Neural progenitor cell (in vitro differentiated cells): ENCODE data around the gene MPZL1. TPM values are rescaled to one million over a fixed set of nuclear protein-coding genes. Genes with fewer than 3 reads are reported as not detected.

ENCODE experiments used
- DNase-seq: peaks from one replicate; pipeline ENCODE4 v3.0.0-alpha.2; 2016; ENCODE audit warnings: low spot score
- H2AFZ ChIP-seq: fragments of 200-600 bp; sonication (generic); replicated peaks from 2 replicates; pipeline ENCODE4 v1.6.1; 2016; ENCODE audit warnings: antibody characterized with exemption
- H3F3A ChIP-seq: fragments of 200-600 bp; sonication (generic); 2 replicates; pipeline ENCODE4 v1.6.1; 2016; ENCODE audit warnings: antibody characterized with exemption, low read depth
- H3K27ac ChIP-seq: fragments of 200-600 bp; sonication (generic); 2 replicates; pipeline ENCODE4 v1.5.1; 2016; ENCODE audit warnings: mild to moderate bottlenecking
- H3K27me3 ChIP-seq: fragments of 200-600 bp; sonication (generic); 2 replicates; pipeline ENCODE4 v1.6.1; 2016; ENCODE audit warnings: mild to moderate bottlenecking, moderate library complexity
- H3K36me3 ChIP-seq: fragments of 200-600 bp; sonication (generic); 2 replicates; pipeline ENCODE4 v1.5.1; 2016
- H3K4me1 ChIP-seq: fragments of 200-600 bp; sonication (generic); 2 replicates; pipeline ENCODE4 v1.6.1; 2016; ENCODE audit warnings: mixed run types
- H3K4me2 ChIP-seq: fragments of 200-600 bp; sonication (generic); 2 replicates; pipeline ENCODE4 v1.6.1; 2016
- H3K4me3 ChIP-seq: fragments of 200-600 bp; sonication (generic); 2 replicates; pipeline ENCODE4 v1.5.1; 2016
- H3K79me2 ChIP-seq: fragments of 200-600 bp; sonication (generic); 2 replicates; pipeline ENCODE4 v1.6.1; 2016; ENCODE audit warnings: low read depth
- H3K9ac ChIP-seq: fragments of 200-600 bp; sonication (generic); 2 replicates; pipeline ENCODE4 v1.6.1; 2016
- H3K9me3 ChIP-seq: fragments of 200-600 bp; sonication (generic); 2 replicates; pipeline ENCODE4 v1.5.1; 2016; ENCODE audit warnings: low read depth
- H4K20me1 ChIP-seq: fragments of 200-600 bp; sonication (generic); 2 replicates; pipeline ENCODE4 v1.6.1; 2016; ENCODE audit warnings: low read depth
- H3K27ac Mint-ChIP-seq: 3 replicates; pipeline ENCODE4 v1.8.0; 2021; ENCODE audit warnings: mixed read lengths
- H3K27me3 Mint-ChIP-seq: 2 replicates; pipeline ENCODE4 v1.8.0; 2022; ENCODE audit warnings: low read depth, mild to moderate bottlenecking, inconsistent platforms, moderate library complexity, mixed read lengths; ENCODE audit not compliant: insufficient read depth
- H3K36me3 Mint-ChIP-seq: 3 replicates; pipeline ENCODE4 v1.8.0; 2021; ENCODE audit warnings: mixed read lengths
- H3K4me1 Mint-ChIP-seq: 3 replicates; pipeline ENCODE4 v1.8.0; 2021; ENCODE audit warnings: mixed read lengths
- H3K4me3 Mint-ChIP-seq: 3 replicates; pipeline ENCODE4 v1.8.0; 2021; ENCODE audit warnings: mild to moderate bottlenecking, moderate library complexity, mixed read lengths
- H3K9me3 Mint-ChIP-seq: 3 replicates; pipeline ENCODE4 v1.8.0; 2020; ENCODE audit warnings: mixed read lengths
- EZH2 ChIP-seq: fragments of 200-600 bp; sonication (generic); IDR thresholded peaks from 2 replicates; pipeline ENCODE4 v1.6.1; 2017; ENCODE audit warnings: antibody characterized with exemption, mild to moderate bottlenecking, moderate library complexity
- EZH2phosphoT487 ChIP-seq: fragments of 200-600 bp; sonication (generic); IDR thresholded peaks from 2 replicates; pipeline ENCODE4 v1.6.1; 2017; ENCODE audit warnings: antibody characterized with exemption
- total RNA-seq: library from RNA; depleted of rRNA; stranded (reverse); fragments of >200 nt; gene quantifications from 2 replicates; pipeline ENCODE4 v1.2.3, GENCODE V29; 2015; ENCODE audit warnings: low replicate concordance
- TF ChIP-seq, protein P1 (sequence below): fragments of 200-600 bp; sonication (generic); IDR thresholded peaks from 2 replicates; pipeline ENCODE4 v1.5.1; 2017; ENCODE audit warnings: antibody characterized with exemption, mild to moderate bottlenecking

MPZL1 gene
- total RNA-seq, 1 donor from 2014 or later = 125 TPM

DNA sequence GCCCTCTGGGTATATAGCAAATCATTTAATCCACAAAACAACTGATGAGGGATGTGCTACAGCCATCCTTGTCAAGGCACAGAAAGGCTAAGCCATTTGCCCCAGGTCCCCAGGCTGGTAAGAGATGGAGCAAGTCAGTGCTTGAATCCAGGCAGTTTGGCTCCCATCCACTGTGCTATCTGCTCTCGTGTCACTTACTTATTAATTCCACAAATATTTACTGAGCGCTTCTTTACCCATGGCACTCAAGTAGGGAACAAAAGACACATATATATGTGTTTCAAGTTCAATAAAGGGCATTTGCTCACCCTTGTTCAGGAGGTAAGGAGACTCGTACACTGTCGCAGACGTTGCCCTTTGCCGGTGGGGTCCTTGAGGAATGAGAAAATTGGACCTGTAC, 38.6 kb upstream of the MPZL1 start:
- peak overlapping the region; percentile 78 for H3K27ac Mint-ChIP-seq
- no peaks in the 10 kb centered on the region for H3K79me2 ChIP-seq
- no peaks in the 10 kb centered on the region for H4K20me1 ChIP-seq
- peaks cover 19% of the 10 kb centered on the region for H3F3A ChIP-seq
- H3K4me1 ChIP-seq = peaks cover 18% of the 10 kb centered on the region
- TF ChIP-seq EZH2 (no peak), EZH2phosphoT487 (no peak)
- TF ChIP-seq, protein P1, sequence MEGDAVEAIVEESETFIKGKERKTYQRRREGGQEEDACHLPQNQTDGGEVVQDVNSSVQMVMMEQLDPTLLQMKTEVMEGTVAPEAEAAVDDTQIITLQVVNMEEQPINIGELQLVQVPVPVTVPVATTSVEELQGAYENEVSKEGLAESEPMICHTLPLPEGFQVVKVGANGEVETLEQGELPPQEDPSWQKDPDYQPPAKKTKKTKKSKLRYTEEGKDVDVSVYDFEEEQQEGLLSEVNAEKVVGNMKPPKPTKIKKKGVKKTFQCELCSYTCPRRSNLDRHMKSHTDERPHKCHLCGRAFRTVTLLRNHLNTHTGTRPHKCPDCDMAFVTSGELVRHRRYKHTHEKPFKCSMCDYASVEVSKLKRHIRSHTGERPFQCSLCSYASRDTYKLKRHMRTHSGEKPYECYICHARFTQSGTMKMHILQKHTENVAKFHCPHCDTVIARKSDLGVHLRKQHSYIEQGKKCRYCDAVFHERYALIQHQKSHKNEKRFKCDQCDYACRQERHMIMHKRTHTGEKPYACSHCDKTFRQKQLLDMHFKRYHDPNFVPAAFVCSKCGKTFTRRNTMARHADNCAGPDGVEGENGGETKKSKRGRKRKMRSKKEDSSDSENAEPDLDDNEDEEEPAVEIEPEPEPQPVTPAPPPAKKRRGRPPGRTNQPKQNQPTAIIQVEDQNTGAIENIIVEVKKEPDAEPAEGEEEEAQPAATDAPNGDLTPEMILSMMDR = no peak
- H3K4me3 Mint-ChIP-seq = no peak overlapping the region
- no peaks in the 10 kb centered on the region for H3K36me3 Mint-ChIP-seq
- H2AFZ ChIP-seq = peak overlapping the region; percentile 92
- peak overlapping the region; percentile 39 for H3K4me2 ChIP-seq
- no peak overlapping the region for H3K4me3 ChIP-seq
- H3K9me3 Mint-ChIP-seq = no peaks in the 10 kb centered on the region
- H3K27me3 ChIP-seq = no peaks in the 10 kb centered on the region
- no peaks in the 10 kb centered on the region for H3K9me3 ChIP-seq
- no peaks in the 10 kb centered on the region for H3K36me3 ChIP-seq
- H3K4me1 Mint-ChIP-seq = peaks cover 23% of the 10 kb centered on the region
- DNase-seq = no peak
- H3K9ac ChIP-seq = no peak overlapping the region
- no peak overlapping the region for H3K27ac ChIP-seq
- peaks cover 12% of the 10 kb centered on the region for H3K27me3 Mint-ChIP-seq

DNA sequence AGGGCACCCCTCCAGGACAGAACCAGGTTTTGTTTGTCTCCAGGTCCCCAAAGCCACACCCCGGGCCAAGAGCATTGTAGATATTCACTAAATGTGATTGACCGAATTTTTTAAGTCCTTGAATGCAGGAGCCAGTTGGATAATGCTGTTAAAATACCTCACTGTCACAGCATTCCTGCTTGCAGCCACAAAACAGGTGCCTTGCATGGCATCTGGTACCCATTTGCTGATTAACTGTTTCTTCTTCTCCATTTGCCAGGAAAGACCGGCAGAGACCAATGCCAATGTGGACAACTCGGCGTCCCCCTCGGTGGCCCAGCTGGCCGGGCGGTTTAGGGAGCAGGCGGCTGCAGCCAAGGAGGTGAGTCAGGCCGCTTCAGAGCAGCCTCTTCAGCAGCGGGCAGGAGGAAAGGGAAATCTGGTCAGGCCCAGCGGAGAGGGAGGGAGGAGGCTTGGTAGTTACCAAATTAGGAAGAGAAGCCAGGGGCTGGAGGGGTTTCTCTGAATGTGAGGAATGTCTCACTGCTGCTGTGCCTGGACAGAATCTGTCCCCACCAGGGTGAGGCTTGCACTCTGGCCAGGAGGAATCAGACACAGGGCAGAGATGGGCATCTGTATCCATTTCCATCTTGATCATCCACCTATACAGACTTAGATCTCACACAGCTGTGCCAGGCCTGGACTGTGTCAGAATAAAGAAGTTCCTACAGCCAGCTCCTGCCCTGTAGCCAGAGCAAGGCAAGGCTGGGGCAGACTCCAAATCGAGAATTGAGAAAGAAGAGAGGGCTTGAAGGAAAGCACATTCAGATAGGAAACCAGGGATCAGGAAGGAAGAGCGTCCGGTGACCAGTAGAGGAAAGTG, 37.9 kb upstream of the MPZL1 start:
- TF ChIP-seq EZH2phosphoT487 (no peak), EZH2 (no peak)
- TF ChIP-seq, protein P1 = no peak
- peak overlapping the region; percentile 78 for H3K27ac Mint-ChIP-seq
- H3K4me3 Mint-ChIP-seq = no peak overlapping the region

DNA sequence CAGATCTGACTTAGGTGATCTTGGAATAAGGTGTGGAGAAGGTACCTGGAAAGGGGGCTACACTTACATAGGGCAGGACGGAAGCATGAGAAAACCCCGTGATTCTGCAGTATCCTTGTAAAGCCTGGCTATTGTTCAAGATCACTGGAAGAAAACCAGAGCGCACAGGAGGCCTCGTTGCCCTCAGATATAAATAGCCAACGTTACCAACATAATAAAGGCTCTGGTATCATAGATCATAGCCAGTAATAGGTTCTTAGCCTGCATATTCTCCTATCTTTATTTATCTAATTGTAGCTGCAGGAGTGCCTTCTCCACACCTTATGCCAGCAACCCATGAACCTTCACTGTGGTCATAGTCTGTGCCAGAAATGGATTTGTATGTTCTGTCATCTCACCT, 35.9 kb upstream of the MPZL1 start:
- no peak overlapping the region for H3K9ac ChIP-seq
- peaks cover 29% of the 10 kb centered on the region for H3K4me1 Mint-ChIP-seq
- H3K9me3 ChIP-seq = no peaks in the 10 kb centered on the region
- no peaks in the 10 kb centered on the region for H3K79me2 ChIP-seq
- no peak overlapping the region for H3K4me3 Mint-ChIP-seq
- peaks cover 19% of the 10 kb centered on the region for H3F3A ChIP-seq
- H3K36me3 Mint-ChIP-seq = no peaks in the 10 kb centered on the region
- H3K36me3 ChIP-seq = no peaks in the 10 kb centered on the region
- TF ChIP-seq EZH2phosphoT487 (no peak), EZH2 (no peak)
- TF ChIP-seq, protein P1 = no peak
- no peaks in the 10 kb centered on the region for H4K20me1 ChIP-seq
- H3K27me3 Mint-ChIP-seq = peaks cover 12% of the 10 kb centered on the region
- H3K4me3 ChIP-seq = no peak overlapping the region
- no peak for DNase-seq
- no peaks in the 10 kb centered on the region for H3K9me3 Mint-ChIP-seq
- H3K27me3 ChIP-seq = no peaks in the 10 kb centered on the region
- peaks cover 18% of the 10 kb centered on the region for H3K4me1 ChIP-seq
- H2AFZ ChIP-seq = no peak overlapping the region
- no peak overlapping the region for H3K27ac Mint-ChIP-seq
- no peak overlapping the region for H3K4me2 ChIP-seq
- no peak overlapping the region for H3K27ac ChIP-seq

More for the DNA sequence above, 37.9 kb upstream of the MPZL1 start:
- Mint-ChIP-seq H3K9me3 (no peaks in the 10 kb centered on the region), H3K27me3 (peaks cover 12% of the 10 kb centered on the region), H3K36me3 (no peaks in the 10 kb centered on the region), H3K4me1 (peaks cover 29% of the 10 kb centered on the region)
- H2AFZ ChIP-seq = peak overlapping the region; percentile 92
- no peaks in the 10 kb centered on the region for H3K79me2 ChIP-seq
- peaks cover 18% of the 10 kb centered on the region for H3K4me1 ChIP-seq
- H3K4me3 ChIP-seq = no peak overlapping the region
- peak overlapping the region; percentile 39 for H3K4me2 ChIP-seq
- no peaks in the 10 kb centered on the region for H3K27me3 ChIP-seq
- H3K36me3 ChIP-seq = no peaks in the 10 kb centered on the region
- H3K9ac ChIP-seq = no peak overlapping the region
- H4K20me1 ChIP-seq = no peaks in the 10 kb centered on the region
- no peaks in the 10 kb centered on the region for H3K9me3 ChIP-seq
- peaks cover 19% of the 10 kb centered on the region for H3F3A ChIP-seq
- no peak overlapping the region for H3K27ac ChIP-seq
- DNase-seq = peak; percentile 80
